Central memory CD4-positive, alpha-beta T cell (primary cell): ENCODE data around the gene MORC4.

Source experiments
- DNase-seq: peaks from one replicate; pipeline ENCODE4 v3.0.0; 2022

Gene MORC4

DNA sequence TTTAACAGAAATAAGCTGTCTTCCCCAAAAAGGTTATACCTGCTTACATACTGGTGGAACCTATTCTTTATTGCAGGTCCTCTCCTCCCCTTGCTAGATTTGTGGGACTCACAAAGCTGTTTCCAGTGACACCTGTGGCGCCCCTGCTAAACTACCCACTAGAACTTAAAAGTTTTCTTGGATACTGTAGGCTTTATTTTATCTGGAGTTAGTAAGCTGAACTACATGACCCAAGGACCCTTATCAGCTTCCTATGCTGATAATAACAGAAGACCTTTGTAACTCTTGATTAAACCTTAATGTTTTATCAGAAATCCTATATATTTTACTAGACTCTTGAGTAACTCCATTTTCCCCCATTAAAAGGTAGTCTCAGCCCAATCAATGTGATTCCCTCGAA, 47.5 kb downstream of the MORC4 start:
- DNase-seq = no peak

DNA sequence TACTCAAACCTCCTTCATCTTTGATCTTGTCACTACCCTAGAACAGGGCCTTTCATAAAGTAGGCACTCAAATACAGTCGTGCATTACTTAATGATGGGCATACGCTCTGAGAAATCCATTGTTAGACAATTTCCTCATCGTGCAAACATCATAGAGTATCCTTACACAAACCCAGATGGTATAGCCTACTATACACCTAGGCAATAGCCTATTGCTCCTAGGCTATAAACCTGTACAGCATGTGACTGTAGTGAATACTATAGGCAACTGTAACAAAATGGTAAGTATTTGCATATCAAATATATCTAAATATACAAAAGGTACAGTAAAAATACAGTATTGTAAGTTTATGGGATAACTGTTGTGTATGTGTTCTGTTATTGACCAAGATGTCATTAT, 47.9 kb downstream of the MORC4 start:
- no peak for DNase-seq

DNA sequence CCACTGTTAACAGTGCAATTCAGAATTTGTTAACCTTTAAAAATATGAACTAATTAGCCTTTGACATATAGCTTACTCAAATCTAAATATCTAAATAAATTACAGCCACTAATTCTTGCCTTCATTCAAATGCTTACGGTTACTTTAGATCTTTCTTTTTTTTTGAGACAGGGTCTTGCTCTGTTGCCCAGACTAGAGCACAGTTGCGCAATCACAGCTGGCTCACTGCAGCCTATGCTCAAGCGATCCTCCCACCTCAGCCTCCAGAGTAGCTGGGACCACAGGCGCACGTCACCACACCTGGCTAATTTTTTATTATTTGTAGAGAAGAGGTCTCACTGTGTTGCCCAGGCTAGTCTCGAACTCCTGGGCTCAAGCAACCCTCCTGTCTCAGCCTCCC, 48.8 kb downstream of the MORC4 start:
- DNase-seq = no peak

DNA sequence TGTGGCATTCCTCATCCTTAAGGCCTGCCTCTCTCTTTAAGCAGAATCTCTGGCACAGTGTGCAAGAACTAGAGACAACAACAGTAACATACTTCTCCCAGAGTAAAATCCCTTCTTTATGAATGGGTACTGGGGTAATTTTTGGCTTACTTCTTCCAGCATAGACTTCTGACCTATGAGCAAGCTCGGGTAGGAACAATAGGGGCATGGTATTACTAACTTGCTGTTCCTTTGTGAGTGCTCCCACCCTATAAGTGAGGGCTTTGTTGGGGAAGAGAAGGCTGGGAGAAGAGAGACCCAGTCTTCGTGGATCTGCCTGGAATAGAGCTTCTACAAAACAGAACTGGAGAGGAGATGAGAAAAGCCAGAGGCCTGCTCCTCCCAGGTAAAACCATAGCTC, 49.6 kb downstream of the MORC4 start:
- DNase-seq = no peak

DNA sequence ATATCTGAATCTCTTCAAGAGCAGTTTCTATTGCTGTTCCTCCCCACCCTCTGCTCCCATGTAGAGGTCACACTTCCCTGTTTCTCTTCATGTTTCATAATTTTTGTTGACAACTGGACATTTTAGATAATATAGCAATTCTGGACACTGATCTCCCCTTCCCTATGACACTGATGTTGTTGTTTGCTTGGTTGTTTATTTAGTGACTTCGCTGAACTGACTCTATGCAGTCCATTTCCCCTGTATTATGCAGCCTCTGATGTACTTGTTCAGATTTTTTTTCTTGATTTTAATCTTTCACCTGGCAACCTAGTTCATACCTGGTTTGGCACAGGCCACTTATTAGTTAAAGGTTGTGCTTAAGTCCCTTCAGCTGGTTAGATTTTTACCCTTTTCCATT, 50.6 kb downstream of the MORC4 start:
- DNase-seq = no peak

DNA sequence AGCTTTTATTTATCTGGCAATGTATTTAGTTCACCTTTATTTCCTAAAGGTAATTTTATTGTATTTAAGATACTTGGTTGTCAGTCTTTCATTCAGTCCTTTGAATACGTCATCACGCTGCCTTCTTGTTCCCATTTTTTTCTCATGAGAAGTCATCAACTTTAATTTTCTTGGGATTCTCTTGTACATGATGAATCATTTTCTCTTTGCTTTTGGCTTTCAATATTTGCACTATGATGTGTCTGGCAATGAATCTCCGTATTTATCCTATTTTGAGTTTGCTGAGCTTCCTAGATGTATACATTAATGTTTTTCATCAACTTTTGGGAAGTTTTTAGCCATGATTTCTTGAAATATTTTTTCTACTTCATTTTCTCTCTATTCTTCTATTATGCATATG, 51.4 kb downstream of the MORC4 start:
- DNase-seq = no peak

DNA sequence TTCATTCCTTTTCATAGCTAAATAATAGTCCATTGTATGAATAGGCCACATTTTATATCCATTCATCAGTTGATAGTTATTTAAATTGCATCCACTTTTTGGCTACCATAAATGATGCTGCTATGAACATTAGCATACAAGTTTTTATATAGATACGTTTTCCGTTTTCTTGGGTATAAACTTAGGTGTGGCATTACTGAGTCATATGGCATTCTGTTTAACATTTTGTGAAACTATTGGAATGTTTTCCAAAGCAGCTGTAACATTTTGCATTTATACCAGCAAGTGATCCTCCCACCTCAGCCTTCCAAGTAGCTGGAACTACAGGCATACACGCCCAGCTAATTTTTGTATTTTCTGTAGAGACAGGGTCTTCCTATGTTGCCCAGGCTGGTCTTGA, 53.5 kb downstream of the MORC4 start:
- no peak for DNase-seq

DNA sequence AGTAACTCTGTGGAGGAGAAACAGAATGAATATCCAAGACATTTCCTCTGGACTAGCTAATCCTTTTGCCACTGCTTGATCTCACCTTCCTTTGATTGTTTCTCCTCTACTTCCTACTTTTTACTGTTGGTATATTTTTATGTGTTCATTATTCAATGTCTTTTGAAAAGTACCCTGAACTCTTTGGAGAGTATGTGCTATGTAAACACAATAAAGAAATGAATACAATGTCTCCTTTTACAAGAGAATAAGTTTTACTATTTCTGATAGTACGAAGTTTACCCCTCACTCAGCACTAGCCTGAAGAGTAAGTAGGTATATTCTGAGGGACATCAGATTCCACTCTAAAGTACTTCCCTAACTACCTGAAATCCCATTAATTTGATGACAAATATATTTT, 59.9 kb downstream of the MORC4 start:
- DNase-seq = no peak

DNA sequence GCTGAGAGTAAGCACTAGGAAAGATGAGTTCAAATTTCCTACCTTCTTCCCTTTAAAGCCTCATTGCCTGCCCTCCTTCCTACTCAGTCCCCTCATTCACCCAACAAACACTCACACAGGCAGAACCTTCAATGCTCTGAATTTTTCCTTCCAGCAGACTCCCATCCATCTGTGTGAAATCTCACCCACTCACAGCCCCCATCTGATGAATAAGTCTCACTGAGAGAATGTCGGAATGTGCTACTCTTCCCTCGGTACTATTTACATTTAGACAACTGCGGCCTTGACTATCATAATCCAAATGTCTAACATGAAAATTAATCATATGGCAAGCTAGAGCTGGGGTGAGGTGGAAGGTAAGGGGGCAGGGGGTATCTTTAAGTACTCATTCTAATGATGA, 60.4 kb downstream of the MORC4 start:
- no peak for DNase-seq

DNA sequence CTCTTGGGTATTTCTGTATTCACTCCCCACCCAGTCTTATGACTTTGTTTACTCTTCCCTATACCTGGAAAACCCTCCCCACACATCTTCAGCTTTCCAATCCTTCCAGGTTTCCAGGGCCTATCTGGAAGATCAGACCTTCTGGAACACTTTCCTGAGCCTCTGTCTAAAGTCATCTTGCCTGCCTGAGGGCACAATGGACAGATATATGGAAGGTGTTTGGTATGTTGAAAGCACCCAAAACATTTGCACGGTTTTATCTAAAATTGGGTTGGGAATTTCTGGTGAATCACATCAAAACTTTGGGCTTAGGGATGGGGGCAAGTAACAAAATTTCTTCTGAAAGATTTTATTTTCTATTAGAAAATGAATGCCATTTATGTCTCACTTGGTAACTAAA, 63.8 kb downstream of the MORC4 start:
- DNase-seq = no peak

DNA sequence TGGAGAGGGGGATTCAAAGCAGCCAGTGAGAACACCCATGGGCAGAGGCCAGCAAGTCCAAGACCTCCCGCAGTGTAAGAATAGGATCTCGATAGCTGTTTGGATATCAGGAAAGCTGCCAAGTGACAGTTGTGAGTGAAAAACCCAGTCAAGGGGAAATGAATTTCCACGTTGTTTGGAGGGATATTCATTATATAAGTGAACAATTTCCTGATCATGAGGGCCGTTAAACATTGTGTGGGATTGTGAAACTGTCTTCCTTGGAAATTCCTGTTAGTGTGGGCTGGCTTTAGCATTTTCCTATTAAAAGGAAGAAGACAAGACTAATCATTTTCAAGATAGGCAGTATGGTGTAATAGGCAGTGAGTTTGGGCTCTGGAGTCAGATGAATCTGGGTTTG, 64.8 kb downstream of the MORC4 start:
- no peak for DNase-seq

DNA sequence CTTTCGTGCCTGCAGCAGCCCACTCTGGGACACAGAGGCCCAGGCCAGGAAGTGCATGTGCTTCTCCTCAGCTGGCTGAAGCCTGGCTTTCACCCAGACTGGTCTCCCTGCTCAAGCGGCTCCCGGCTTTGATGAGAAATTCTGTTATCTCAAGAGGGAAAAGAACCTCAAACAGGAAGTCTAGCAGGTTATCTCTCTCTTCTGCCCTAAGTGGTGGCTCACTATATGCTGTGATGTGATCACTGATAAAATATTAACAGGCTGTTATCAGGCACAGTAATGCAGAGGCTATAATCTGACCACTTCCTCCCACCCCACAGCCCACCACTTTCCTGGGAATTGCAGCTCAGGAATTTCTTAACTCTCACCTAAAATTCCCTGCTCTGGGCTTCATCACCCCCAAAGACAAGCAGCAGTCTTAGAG, 66.5 kb downstream of the MORC4 start:
- no peak for DNase-seq

DNA sequence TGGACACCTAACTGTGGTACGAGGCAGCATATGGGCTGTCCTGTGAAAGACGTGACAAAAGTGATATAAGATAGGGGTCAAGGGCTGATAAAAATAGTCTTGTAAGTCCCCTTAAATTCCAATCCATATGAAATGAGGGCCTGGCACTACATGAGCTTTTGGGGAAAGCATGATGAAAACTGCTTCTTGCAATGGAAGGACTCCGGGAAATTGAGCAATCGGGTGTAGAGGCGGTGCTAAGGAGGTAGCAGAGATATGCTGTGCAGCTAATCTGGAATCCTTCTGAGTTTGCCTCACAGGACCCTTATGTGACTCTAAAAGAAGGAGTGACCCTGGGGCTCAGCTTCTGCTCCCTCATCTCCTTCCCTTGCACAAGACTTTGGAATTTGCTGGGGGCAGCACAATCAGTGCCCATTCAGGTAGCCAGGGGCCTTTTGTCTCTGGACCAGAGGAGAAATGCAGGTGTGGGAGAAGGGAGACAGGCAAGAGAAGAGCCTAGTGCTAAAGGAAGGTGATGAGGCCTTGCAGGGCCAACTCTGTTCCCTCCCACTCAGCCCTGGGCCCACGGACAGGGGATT, 67.0 kb downstream of the MORC4 start:
- DNase-seq = no peak

DNA sequence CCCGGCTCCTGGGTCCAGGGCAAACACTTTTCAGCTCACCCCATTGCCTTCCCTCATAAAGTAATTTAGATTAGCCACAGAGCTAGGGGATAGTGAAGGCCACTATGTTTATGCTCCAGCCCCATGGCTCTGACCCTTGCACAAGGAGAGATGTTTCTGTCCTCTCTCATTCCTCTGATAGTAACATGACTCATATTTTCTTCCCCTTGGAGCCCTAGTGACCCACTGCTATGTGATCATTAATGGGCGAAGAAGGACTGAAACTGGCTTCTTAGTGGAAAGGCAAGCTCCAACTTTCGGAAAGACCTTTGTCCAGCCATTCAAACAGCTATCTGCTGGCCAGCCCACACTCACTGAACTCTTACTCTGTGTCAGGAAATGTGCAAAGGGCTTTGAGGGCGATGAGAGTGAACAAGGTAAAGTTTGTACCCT, 67.5 kb downstream of the MORC4 start:
- DNase-seq = no peak

DNA sequence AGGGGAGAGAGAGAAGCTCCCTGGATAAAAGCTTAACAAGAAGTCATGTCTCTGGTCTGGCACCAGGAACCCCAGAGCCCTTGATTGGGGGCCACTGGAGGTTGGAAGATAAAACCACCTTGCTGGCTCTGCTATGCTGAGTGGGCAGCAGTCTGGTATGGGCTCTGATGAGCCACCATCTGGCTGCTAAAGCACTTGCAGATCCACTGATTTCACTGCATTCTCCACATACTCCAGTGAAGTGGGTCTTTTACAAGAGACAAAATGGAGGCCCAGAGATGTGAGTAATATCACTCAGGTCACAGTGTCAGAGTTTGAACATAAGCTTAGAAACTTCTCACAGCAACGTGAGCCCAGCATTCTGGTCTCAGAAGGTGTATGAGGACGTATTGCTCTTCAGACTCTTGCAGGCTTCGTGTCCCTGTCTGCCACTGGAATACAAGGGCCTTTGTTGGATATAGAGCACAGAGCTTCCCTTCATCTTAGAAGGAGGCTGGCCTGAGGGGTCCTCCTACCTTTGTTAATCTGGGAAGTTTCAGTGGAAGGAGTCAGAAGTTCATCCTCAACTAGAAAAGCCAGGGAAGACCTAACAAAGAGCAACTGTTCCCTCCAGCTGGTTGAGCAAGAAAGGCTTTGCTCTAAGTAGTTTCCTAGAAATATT, 68.1 kb downstream of the MORC4 start:
- no peak for DNase-seq

DNA sequence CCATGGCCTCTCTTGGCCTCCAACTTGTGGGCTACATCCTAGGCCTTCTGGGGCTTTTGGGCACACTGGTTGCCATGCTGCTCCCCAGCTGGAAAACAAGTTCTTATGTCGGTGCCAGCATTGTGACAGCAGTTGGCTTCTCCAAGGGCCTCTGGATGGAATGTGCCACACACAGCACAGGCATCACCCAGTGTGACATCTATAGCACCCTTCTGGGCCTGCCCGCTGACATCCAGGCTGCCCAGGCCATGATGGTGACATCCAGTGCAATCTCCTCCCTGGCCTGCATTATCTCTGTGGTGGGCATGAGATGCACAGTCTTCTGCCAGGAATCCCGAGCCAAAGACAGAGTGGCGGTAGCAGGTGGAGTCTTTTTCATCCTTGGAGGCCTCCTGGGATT, 71.8 kb downstream of the MORC4 start:
- DNase-seq = no peak

DNA sequence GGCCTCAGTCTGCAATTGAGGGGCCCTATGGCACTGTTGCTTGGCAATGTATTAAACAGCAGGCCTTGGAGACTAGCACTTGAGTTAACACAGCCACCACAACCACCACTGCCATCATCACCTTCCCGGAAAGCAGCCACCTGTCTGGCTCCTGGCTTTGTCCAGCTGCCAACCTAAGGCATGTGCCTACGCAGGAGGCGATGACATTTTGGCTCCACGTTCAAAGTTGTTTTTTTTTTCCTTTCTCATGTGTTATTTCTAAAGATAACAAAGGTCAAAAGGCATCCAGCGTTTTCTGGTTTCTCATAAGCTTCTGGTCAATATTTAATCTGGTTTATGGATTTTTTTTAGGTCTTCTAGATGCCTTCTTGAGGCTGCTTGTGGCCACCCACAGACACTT, 72.3 kb downstream of the MORC4 start:
- DNase-seq = no peak

DNA sequence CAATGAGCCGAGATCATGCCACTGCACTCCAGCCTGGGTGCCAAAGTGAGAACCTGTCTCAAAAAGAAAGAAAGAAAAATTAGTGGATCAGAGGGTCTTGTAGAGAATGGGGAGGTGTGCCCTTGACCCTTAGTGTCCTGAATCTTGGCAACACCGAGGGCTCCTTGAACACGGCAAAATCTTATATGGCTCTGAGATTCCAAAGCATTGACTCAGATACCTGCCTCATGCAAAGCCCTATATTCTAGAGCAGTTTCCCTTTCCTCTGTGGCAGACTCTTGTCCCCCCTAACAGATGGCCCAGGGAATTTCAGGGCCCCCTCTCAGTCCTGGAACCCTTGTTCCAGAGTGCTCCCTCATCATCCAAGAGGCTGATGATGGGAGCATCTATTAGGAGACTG, 73.0 kb downstream of the MORC4 start:
- no peak for DNase-seq

DNA sequence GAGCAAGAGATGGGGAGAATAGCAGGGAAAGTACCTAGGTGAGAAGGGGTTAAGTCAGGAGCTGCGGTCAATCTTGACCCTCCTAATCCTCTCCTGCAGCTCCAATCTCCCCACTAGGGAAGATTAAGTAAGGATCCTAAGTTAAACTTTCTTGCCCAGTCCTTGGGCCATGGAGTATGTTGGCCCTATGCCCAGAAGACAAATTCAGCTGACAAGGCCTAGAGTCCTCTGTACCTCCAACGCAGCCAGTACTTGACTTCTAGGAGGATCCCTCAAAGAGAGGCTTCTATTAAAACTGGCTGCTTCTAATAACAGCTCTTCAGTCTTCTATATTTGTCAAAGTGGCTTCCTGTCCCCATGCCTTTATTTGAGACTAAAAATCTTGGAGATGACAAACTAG, 78.4 kb downstream of the MORC4 start:
- DNase-seq = no peak

DNA sequence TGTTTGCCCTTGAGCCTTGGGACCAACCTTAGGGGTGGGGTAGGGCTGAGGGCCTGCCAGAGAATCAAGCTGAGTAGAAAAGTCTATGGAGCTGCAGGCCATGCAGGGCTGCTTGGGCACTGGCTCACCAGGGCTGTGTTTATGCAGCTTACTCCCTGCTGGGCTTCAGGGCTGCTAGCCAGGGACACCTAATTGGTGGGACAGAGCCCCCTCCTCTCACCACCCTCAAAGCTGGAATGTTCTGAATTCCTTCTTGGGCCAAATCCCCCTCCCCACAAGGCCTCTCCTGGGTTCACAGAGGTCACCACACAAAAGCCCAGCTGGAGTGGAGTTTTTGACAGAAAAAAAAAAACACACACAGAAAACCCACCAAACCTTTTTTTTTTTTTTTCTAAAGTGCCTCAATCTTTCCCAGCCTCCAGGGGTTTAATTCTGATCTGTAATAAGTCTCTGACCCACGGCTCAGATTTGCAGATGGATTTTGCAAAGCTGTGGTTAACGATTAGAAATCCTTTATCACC, 80.0 kb downstream of the MORC4 start, which contains the start of gene CLDN2:
Gene CLDN2, plus strand, starts transcription at position 471 of the 521 bp plus-strand sequence. CDS start 7,827 bp downstream, outside the sequence.
- no peak for DNase-seq

DNA sequence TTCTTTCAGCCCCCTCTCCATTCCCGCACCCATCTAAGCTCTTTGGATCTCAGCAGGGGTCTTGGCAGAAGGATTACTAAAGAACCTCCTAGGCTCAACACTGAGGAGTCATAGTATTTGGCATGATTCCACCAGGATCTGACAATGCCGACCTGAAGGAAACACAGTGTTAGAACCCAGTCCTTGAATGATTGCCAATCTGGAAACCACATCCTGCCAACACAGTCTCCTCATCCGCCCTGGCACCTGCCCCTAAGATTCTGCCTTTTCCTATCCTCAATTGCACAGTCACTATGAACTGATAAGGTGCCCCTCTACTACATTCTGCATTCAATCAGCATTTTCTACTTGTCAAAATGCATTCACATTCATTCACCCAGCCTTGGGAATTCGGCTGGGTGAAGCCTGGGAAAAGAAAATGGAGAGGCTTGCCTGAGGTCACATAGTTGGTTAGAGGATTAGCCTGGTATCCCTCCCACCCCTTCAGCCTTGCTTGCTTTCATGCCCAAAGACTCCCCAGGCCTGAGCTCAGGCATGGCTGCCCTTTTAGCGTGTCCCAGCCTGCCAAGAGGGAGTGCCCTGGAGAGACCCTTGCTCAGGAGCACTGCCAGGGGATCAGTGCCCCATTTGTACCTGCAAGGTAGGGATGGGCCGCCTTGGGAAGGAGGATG, 82.0 kb downstream of the MORC4 start:
- peak; percentile 51 for DNase-seq

DNA sequence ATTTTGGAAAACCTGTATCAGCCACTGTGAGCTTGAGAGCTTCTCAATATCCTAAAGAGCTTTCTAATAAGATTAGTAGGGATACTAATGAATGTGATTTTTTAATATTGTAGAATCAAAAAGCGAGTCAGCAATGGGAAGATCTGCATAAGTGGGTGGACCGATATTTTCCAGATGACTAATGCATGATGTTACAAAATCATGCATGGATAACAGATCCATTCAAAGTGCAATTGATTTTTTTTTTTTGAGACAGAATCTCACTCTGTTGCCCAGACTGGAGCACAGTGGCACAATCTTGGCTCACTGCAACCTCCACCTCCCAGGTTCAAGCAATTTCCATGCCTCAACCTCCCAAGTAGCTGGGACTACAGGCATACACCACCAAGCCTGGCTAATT, 87.1 kb downstream of the MORC4 start:
- no peak for DNase-seq

DNA sequence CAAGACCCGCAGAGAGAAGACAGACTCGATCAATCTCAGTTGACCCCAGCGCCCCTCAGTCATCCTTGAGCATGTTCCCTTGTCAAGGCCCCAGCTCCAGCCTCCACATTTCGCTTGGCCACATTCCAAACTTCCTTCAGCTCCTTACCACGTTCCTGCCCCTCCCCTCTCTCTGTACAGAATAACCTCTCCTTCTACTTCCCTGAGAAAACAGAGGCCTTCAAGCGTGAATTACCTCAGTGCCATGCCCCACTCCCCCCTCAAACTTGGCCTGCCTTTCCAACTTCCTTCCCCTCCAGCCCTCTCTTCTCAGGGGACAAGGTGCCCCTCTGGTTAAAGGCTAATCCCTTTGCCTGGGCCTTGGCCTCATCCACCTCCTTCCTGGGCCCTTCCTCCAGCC, 93.7 kb downstream of the MORC4 start:
- no peak for DNase-seq

DNA sequence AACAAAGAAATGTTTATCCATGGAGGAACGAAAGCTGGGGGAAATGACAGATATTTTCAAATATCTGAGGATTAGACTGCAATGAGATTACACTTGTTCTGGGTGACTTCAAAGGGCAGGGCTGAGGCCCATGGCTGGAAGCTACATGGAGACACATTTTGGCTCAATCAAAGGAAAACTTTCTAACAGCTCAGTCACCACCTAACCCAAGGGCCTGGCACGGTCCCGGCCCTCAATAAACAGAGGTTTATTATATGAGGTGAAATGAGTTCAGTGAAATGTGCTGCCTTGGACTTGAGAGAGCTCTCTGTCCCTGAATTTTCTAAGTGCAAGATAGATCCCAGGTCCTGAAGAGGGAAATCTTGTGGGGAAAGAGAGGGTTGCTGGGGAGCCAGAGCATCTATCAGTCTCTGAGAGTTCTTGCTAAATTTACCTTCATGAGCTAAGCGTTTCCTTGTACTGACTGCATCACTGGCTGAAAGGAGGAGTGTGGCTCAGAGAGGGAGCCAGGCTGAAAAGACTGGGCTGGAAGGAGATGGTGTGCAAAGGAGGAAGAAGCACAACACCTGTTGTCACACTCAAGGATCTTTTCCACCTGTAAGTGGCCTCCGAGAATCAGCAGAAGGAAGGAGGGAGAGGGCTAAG, 94.8 kb downstream of the MORC4 start:
- no peak for DNase-seq
